Spleen (tissue), 11 donors: ENCODE measurements around the gene TTC12. TPM values are rescaled to one million over a fixed set of nuclear protein-coding genes. Genes with fewer than 3 reads are reported as not detected.

Source experiments
- DNase-seq: peaks from one replicate; pipeline ENCODE4 v3.0.0-alpha.2; 2020
- H3K27ac ChIP-seq, 8 donors: fragments of 200-600 bp; sonication (generic) in 7 of 8; 1 replicate in 4 of 8; 2 replicates in 4 of 8; pipeline versions ENCODE4 v1.5.0 to v1.8.0; 2016 to 2021; ENCODE audit warnings: inconsistent platforms in 4 of 8, mild to moderate bottlenecking in 4 of 8, moderate library complexity in 1 of 8
- H3K27me3 ChIP-seq, 7 donors: fragments of 200-600 bp; sonication (generic) in 6 of 7; replicated peaks in 1 of 7; 1 replicate in 4 of 7; 2 replicates in 3 of 7; pipeline versions ENCODE4 v1.5.0 to v1.8.0; 2016 to 2021; ENCODE audit warnings: inconsistent platforms in 3 of 7, mild to moderate bottlenecking in 1 of 7
- H3K36me3 ChIP-seq, 6 donors: fragments of 200-600 bp; sonication (generic) in 5 of 6; 1 replicate in 4 of 6; 2 replicates in 2 of 6; pipeline versions ENCODE4 v1.5.0 to v1.8.0; 2016 to 2021; ENCODE audit warnings: inconsistent platforms in 2 of 6
- H3K4me1 ChIP-seq, 6 donors: fragments of 200-600 bp; sonication (generic) in 5 of 6; 1 replicate in 3 of 6; 2 replicates in 3 of 6; pipeline versions ENCODE4 v1.5.0 to v1.8.0; 2016 to 2021; ENCODE audit warnings: inconsistent platforms in 3 of 6
- H3K4me3 ChIP-seq, 8 donors: fragments of 200-600 bp; sonication (generic) in 7 of 8; 1 replicate in 4 of 8; 2 replicates in 4 of 8; pipeline versions ENCODE4 v1.5.0 to v1.8.0; 2016 to 2021; ENCODE audit warnings: inconsistent platforms in 4 of 8, mild to moderate bottlenecking in 4 of 8, moderate library complexity in 2 of 8
- H3K9me3 ChIP-seq, 8 donors: fragments of 200-600 bp; sonication (generic) in 7 of 8; 1 replicate in 4 of 8; 2 replicates in 4 of 8; pipeline versions ENCODE4 v1.5.0 to v1.8.0; 2016 to 2021; ENCODE audit warnings: inconsistent platforms in 4 of 8
- CTCF ChIP-seq, 11 experiments: fragments of 200-600 bp in 7 of 11; fragments of 450-650 bp in 4 of 11; sonication (generic) in 4 of 11; IDR thresholded peaks in 8 of 11; conservative IDR thresholded peaks in 3 of 11; 1 replicate in 7 of 11; 2 replicates in 4 of 11; pipeline versions ENCODE4 v1.4.0 to v1.8.0; 2016 to 2021; ENCODE audit warnings: antibody characterized with exemption in 11 of 11, inconsistent platforms in 4 of 11, mild to moderate bottlenecking in 1 of 11
- POLR2A ChIP-seq, 3 donors: fragments of 450-650 bp; IDR thresholded peaks; one replicate each; pipeline ENCODE4 v1.5.1; 2017; ENCODE audit warnings: antibody characterized with exemption in 3 of 3, mild to moderate bottlenecking in 1 of 3
- POLR2AphosphoS5 ChIP-seq, 3 donors: sonication (generic); formaldehyde crosslinking; IDR thresholded peaks; one replicate each; pipeline ENCODE4 v1.5.1; 2017; ENCODE audit warnings: antibody characterized with exemption in 3 of 3
- WGBS, 5 donors: extraction: QIAGEN DNeasy Blood & Tissue Kit in 3 of 5; methylation state at CpG; one replicate each; pipeline versions ENCODE4 v1.1.5 to v1.1.7; 2013 to 2018; 5-methylcytosine and 5-hydroxymethylcytosine counted together
- intact Hi-C: fragments of 100-400 bp; cut with DNase I; formaldehyde crosslinking; loops from one replicate; pipeline ENCODE4 v1.15.0; 2023; ENCODE audit warnings: low total_unique reads
- polyA plus RNA-seq, 3 donors: library from polyadenylated mRNA; stranded (reverse); fragments of 200-250 nt; gene quantifications; one replicate each; pipeline ENCODE4 v1.2.1, GENCODE V29; 2013
- total RNA-seq, 7 donors: library from RNA; depleted of rRNA in 3 of 7; stranded (reverse); fragments of >200 nt in 3 of 7; fragmentation: NEBNext Ultra II Directional in 4 of 7; extraction: Animal tissue kit (Norgen Biotek cat#: 25700) in 4 of 7; gene quantifications; one replicate each; pipeline versions ENCODE4 v1.1.0 to v1.2.1, GENCODE V29; 2016 to 2021
- donor health status: healthy with polysubstance abuse.
- donor health status: DM: no; HTN: no; CAD: no; lungs with moderate emphysema.
- donor health status: DM: no; HTN: no; CAD: no.
- donor health status: Bipolar disorder and iron deficiency.
- donor health status: healthy.
- donor health status: DM: no; HTN: no; CAD: no.
- donor health status: DM: yes; HTN: yes; CAD: no.

Gene TTC12
- total and polyA plus RNA-seq, 10 donors, result 4.2 to 29.8 (median 14.4) TPM

DNA sequence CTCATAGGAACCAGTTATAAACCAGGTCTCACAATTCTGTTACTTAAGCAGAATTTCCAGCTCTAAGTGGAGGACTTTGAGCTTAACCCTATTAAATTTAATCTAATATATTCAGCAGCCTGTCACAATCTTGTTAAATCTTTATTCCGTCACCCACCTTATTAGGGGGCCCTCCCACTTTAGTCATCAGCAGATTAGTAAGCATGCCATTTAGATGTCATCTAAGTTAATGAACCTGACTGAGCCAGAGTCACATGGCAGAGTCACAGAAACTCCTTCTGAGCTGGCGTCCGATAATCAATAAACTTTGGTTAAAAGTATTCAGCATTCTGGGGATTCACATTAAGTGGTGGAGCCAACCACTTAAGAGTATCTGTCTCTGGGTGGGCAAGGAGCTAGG, 35.1 kb downstream of the TTC12 start:
- Histone ChIP-seq H3K4me3 (no peak overlapping the region), H3K27me3 (no peaks in the 10 kb centered on the region), H3K27ac (no peak overlapping the region), H3K4me1 (no peaks in the 10 kb centered on the region), H3K9me3 (peaks cover 0 to 7% (median 2%) of the 10 kb centered on the region in 8 donors), H3K36me3 (peaks cover 0 to 83% (median 37%) of the 10 kb centered on the region in 6 donors)
- TF ChIP-seq POLR2AphosphoS5 (IDR thresholded peaks at IDR 0.05) (no peak), CTCF (IDR thresholded peaks at IDR 0.05 in 8 of 11, conservative IDR thresholded peaks at IDR 0.05 in 3 of 11) (no peak), POLR2A (IDR thresholded peaks at IDR 0.05) (no peak)
- DNase-seq, result no peak
- intact Hi-C loops, result no loop called here
- WGBS, 5 donors, result 92 to 97% (median 95%) methylated on average over 3 of the region's 3 CpGs

DNA sequence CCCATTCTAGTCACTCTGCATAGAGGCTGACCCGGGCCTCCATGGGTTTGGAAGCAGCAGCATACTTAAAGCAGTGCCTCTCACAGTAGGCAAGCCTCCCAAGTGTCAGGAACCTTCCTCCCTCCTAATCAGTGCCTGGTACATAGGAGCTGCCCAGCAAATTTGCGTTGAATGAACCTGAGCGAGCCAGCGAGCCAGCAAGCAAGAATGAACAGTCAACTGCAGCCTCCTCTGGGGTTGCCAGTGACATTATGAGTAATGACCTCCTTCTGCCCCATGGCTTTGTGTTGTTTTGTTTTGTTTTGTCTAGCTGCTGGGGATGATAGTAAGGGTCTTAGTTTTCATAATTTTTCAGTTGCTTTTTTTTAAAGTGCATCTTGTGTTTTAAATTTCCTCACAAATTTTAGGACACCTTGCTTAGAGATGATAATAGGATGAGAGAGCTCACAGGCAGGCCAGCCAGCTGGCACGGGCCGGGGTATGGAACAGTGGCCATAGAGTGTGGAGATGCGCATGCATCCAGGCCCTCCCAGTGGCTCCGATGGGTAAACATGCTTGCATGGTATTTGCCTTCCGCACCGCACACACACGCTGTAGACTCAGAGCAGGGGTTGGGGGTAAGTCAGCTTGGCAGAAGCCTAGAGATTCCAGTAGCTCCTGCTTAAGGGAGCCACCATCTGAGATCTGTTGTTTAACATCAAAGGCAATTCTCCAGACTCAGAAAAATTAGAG, 36.1 kb downstream of the TTC12 start:
- peaks cover 0 to 17% (median 11%) of the 10 kb centered on the region in 8 donors for H3K9me3 ChIP-seq
- WGBS, 5 donors, result 93 to 99% (median 93%) methylated on average over 11 of the region's 11 CpGs

GRCh38 chr11:113351068-113351450, 36.7 kb downstream of the TTC12 start:
- peaks cover 0 to 23% (median 17%) of the 10 kb centered on the region in 8 donors for H3K9me3 ChIP-seq
- intact Hi-C loops, result no loop called here
- WGBS, 5 donors, result 84 to 93% (median 88%) methylated on average over 3 of the region's 3 CpGs

More for the DNA sequence above, 36.1 kb downstream of the TTC12 start:
- Histone ChIP-seq H3K36me3 (peaks cover 0 to 83% (median 42%) of the 10 kb centered on the region in 6 donors), H3K4me1 (no peaks in the 10 kb centered on the region), H3K27me3 (no peaks in the 10 kb centered on the region), H3K27ac (no peak overlapping the region), H3K4me3 (no peak overlapping the region)
- TF ChIP-seq POLR2A (IDR thresholded peaks at IDR 0.05), result no peak
- no peak for TF ChIP-seq CTCF (IDR thresholded peaks at IDR 0.05 in 8 of 11, conservative IDR thresholded peaks at IDR 0.05 in 3 of 11)
- no peak for TF ChIP-seq POLR2AphosphoS5 (IDR thresholded peaks at IDR 0.05)
- intact Hi-C loops, result no loop called here
- DNase-seq, result no peak

More at GRCh38 chr11:113351068-113351450, 36.7 kb downstream of the TTC12 start:
- Histone ChIP-seq H3K27ac (no peak overlapping the region), H3K4me1 (no peaks in the 10 kb centered on the region), H3K4me3 (no peak overlapping the region), H3K27me3 (no peaks in the 10 kb centered on the region), H3K36me3 (peaks cover 0 to 83% (median 45%) of the 10 kb centered on the region in 6 donors)
- DNase-seq, result no peak
- TF ChIP-seq CTCF (IDR thresholded peaks at IDR 0.05 in 8 of 11, conservative IDR thresholded peaks at IDR 0.05 in 3 of 11) (no peak), POLR2AphosphoS5 (IDR thresholded peaks at IDR 0.05) (no peak), POLR2A (IDR thresholded peaks at IDR 0.05) (no peak)
